ENCODE results near the gene PIAS1. TPM values are rescaled to one million over a fixed set of nuclear protein-coding genes. Genes with fewer than 3 reads are reported as not detected.

The PIAS1 gene
- total RNA-seq, 2 experiments from 2014 or later, result 26.7 to 45.8 TPM

DNA sequence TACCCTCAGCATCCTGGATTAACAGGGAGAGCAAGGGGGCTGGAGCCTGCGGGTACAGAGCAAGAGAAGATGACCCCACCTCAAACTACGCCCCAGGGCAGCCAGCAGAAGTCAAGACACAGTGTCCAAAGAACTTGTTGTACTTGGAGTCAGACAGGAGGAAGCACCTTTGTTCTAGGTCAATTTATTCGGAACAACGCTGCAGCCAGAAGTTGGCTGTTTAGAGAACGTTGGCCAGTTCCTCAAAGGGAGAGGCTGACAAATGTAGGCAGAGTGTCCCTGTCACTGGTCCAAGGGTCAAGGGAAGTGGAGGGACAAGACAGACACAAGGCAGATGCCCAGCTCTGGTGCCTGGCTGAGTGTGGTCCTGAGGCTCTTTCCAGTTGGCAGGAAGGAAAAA lies 32.1 kb upstream of the PIAS1 start:
- Mint-ChIP-seq H3K27ac (no peak overlapping the region), H3K36me3 (ENCODE audit: low read depth) (no peaks in the 10 kb centered on the region), H3K27me3 (no peaks in the 10 kb centered on the region), H3K4me1 (no peaks in the 10 kb centered on the region), H3K9me3 (ENCODE audit: low read depth) (no peaks in the 10 kb centered on the region), H3K4me3 (no peak overlapping the region)
- ATAC-seq (no peak), DNase-seq (no peak)
- CTCF ChIA-PET, result no interaction called here
- POLR2A ChIA-PET, result no interaction called here
- intact Hi-C loops (cut with DNase I, micrococcal nuclease), result no loop called here

DNA sequence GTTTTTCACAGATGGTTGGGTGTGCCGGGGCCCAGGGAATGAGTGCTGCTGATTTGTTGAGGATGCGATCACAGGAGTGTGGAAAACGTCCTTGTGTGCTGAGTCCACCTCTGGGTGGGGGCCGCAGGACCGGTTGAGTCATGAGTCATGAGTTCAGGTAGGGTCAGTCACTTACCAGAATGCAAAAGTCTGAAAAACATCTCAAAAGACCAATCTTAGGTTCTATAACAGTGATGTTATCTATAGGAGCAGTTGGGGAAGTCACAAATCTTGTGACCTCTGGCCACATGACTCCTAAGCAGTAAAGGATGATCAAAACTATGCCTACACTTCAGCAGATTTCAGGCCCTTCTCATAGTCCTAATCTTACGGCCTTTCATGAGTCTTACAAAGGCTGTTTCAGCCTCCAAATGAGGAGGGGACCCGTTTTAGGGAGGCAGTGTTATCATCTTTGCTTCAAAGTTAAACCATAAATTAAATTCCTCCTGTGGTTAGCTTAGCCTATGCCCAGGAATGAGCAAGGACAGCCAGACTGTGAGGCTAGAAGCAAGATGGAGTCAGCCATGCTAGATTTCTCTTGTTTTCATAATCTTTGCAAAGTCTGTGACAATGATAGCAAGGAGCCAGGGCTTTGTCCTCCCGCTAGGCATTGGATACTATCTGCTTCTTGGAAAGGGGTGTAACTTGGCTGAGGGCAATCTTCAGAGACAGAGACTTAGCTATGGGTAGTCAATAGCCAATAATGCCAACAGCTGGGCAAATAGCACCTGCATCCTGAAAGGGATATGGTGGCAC lies 30.6 kb upstream of the PIAS1 start:
- intact Hi-C loops (cut with DNase I, micrococcal nuclease), result no loop called here
- DNase-seq, result no peak
- no peak overlapping the region for H3K27ac Mint-ChIP-seq
- ATAC-seq, result no peak
- H3K4me3 Mint-ChIP-seq, result no peak overlapping the region
- H3K4me1 Mint-ChIP-seq, result no peaks in the 10 kb centered on the region
- ChIA-PET POLR2A (no interaction called here), CTCF (no interaction called here)
- H3K9me3 Mint-ChIP-seq (ENCODE audit: low read depth), result no peaks in the 10 kb centered on the region
- no peaks in the 10 kb centered on the region for H3K27me3 Mint-ChIP-seq
- no peaks in the 10 kb centered on the region for H3K36me3 Mint-ChIP-seq (ENCODE audit: low read depth)

DNA sequence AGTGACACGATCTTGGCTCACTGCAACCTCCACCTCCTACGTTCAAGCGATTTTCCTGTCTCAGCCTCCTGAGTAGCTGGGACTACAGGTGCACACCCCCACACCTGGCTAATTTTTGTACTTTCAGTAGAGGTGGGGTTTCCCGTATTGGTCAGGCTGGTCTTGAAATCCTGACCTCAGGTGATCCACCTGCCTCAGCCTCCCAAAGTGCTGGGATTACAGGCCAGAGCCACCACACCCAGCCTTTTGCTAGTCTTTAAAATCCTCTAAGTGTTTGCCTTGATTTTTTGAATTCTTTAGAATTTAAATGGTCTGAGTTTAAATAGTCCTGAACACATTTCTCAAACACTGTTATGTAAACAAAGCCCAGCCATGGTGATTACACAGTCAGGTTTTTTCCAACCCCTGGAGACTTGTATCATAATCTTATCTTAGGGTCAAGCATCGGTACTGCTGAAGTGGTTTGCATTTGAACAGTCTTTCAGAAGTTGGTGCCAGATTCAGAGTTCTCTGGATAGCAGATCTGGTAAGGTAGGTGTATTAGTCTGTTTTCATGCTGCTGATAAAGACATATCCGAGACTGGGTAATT lies 28.2 kb upstream of the PIAS1 start:
- ChIA-PET CTCF (no interaction called here), POLR2A (interaction anchor here (0.6 kb wide), 1 partner anchor 1102 kb away, joined by 4 read pairs; no protein-coding TSS in a partner anchor)
- no peak overlapping the region for H3K4me3 Mint-ChIP-seq
- peaks cover 2% of the 10 kb centered on the region for H3K27me3 Mint-ChIP-seq
- H3K36me3 Mint-ChIP-seq (ENCODE audit: low read depth), result no peaks in the 10 kb centered on the region
- no peaks in the 10 kb centered on the region for H3K4me1 Mint-ChIP-seq
- H3K9me3 Mint-ChIP-seq (ENCODE audit: low read depth), result no peaks in the 10 kb centered on the region
- intact Hi-C loops (cut with DNase I, micrococcal nuclease), result no loop called here
- no peak for ATAC-seq
- H3K27ac Mint-ChIP-seq, result no peak overlapping the region
- DNase-seq, result no peak

GRCh38 chr15:68027388-68027787 lies 26.7 kb upstream of the PIAS1 start:
- peaks cover 2% of the 10 kb centered on the region for H3K27me3 Mint-ChIP-seq
- no peak overlapping the region for H3K27ac Mint-ChIP-seq
- CTCF ChIA-PET, result no interaction called here
- H3K4me3 Mint-ChIP-seq, result no peak overlapping the region
- POLR2A ChIA-PET, result no interaction called here
- no peaks in the 10 kb centered on the region for H3K36me3 Mint-ChIP-seq (ENCODE audit: low read depth)
- intact Hi-C loops (cut with DNase I, micrococcal nuclease), result no loop called here
- no peaks in the 10 kb centered on the region for H3K9me3 Mint-ChIP-seq (ENCODE audit: low read depth)
- no peak for ATAC-seq
- no peaks in the 10 kb centered on the region for H3K4me1 Mint-ChIP-seq
- DNase-seq, result no peak

DNA sequence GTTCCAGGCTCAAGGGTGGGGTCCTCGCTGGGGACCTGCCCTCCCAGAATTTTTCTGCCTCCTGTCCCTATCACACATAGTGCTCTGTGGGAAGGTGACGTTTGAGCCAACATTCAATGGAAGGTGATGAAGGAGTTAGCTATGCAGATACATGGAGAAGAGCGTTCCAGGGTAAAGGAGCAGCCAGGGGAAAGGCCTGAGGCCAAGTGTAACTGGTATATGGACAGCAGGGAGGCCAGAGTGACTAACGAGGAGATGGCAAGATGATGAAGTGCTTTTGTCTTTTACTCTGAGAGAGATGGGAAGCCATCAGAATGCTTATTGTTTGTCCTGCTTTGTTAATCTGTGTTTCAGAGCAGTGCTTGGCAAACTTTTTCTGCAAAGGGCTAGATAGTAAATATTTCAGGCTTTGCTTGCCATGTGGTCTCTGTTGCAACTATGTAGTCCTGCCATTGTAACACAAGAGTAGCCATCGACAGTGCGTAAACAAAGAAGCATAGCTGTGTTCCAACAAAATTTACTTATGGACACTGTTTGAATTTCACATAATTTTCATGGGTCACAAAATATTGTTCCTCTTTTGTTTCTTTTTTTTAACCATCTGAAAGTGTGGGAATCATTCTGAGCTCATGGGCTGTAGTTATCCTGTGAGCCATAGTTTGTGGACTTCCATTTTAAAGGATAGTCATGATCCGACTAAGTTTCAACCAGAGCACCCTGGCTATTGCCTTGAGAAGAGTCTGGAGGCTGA lies 25.8 kb upstream of the PIAS1 start:
- POLR2A ChIA-PET, result no interaction called here
- Mint-ChIP-seq H3K36me3 (ENCODE audit: low read depth) (no peaks in the 10 kb centered on the region), H3K4me3 (no peak overlapping the region), H3K9me3 (ENCODE audit: low read depth) (no peaks in the 10 kb centered on the region), H3K4me1 (no peaks in the 10 kb centered on the region), H3K27ac (no peak overlapping the region), H3K27me3 (peaks cover 2% of the 10 kb centered on the region)
- CTCF ChIA-PET, result no interaction called here
- intact Hi-C loops (cut with DNase I, micrococcal nuclease), result no loop called here
- ATAC-seq (no peak), DNase-seq (no peak)

- Mint-ChIP-seq H3K4me3 (no peak overlapping the region), H3K4me1 (no peaks in the 10 kb centered on the region), H3K27me3 (peaks cover 4% of the 10 kb centered on the region), H3K36me3 (ENCODE audit: low read depth) (no peaks in the 10 kb centered on the region), H3K27ac (no peak overlapping the region), H3K9me3 (ENCODE audit: low read depth) (no peaks in the 10 kb centered on the region)
- intact Hi-C loops (cut with DNase I, micrococcal nuclease), result no loop called here
- ChIA-PET CTCF (no interaction called here), POLR2A (no interaction called here)
- DNase-seq (no peak), ATAC-seq (no peak)
Measured at GRCh38 chr15:68028888-68029207, 25.3 kb upstream of the PIAS1 start.

DNA sequence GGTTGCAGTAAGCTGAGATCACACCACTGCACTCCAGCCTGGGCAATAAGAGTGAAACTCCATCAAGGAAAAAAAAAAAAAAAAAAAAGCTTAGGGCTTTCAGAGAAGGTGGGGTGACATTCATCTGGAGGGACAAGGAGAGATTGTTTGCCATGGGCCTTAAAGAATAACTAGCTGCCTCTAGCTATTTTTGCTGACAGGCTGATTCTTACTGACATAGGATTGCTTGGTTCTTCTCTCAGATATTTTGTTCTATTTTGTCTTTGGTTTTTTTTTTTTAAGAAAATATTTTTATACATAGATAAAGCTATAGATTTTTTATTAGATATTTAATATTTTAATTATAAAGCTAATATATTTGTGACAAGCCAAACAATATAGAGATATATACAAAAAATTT lies 24.2 kb upstream of the PIAS1 start:
- ATAC-seq, result no peak
- peaks cover 7% of the 10 kb centered on the region for H3K27me3 Mint-ChIP-seq
- H3K36me3 Mint-ChIP-seq (ENCODE audit: low read depth), result no peaks in the 10 kb centered on the region
- H3K9me3 Mint-ChIP-seq (ENCODE audit: low read depth), result no peaks in the 10 kb centered on the region
- intact Hi-C loops (cut with DNase I, micrococcal nuclease), result no loop called here
- no peaks in the 10 kb centered on the region for H3K4me1 Mint-ChIP-seq
- no peak for DNase-seq
- H3K27ac Mint-ChIP-seq, result no peak overlapping the region
- H3K4me3 Mint-ChIP-seq, result no peak overlapping the region
- ChIA-PET CTCF (interaction anchor here (0.7 to 1.3 kb wide), 3 partner anchors 29 to 180 kb away, joined by 3 to 4 read pairs (median 3); no protein-coding TSS in a partner anchor), POLR2A (no interaction called here)

DNA sequence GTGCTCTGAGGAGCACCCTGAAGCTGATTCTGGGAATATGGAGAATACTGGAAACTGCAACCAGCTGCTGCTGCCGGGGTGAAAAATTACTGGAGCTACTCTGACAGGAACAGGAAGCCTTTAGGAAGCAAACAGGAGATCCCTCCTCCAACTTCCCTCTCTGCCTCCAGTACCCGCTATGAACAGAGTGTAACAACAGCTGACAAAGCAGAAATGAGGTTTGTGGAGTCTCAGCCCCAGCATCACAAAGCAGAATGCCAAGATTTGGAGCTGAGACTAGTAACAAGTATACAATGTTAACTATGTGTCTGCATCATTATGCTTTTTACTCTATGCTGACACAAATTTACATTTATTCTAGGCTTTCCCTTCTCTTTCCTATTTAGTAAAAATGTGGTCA lies 22.7 kb upstream of the PIAS1 start:
- Mint-ChIP-seq H3K27me3 (peaks cover 9% of the 10 kb centered on the region), H3K27ac (no peak overlapping the region), H3K4me3 (no peak overlapping the region), H3K36me3 (ENCODE audit: low read depth) (no peaks in the 10 kb centered on the region), H3K9me3 (ENCODE audit: low read depth) (no peaks in the 10 kb centered on the region), H3K4me1 (no peaks in the 10 kb centered on the region)
- intact Hi-C loops (cut with DNase I, micrococcal nuclease), result no loop called here
- DNase-seq (no peak), ATAC-seq (no peak)
- ChIA-PET CTCF (no interaction called here), POLR2A (no interaction called here)

- no peak for ATAC-seq
- no peak overlapping the region for H3K4me3 Mint-ChIP-seq
- no peak overlapping the region for H3K27ac Mint-ChIP-seq
- peaks cover 16% of the 10 kb centered on the region for H3K27me3 Mint-ChIP-seq
- H3K4me1 Mint-ChIP-seq, result no peaks in the 10 kb centered on the region
- H3K36me3 Mint-ChIP-seq (ENCODE audit: low read depth), result no peaks in the 10 kb centered on the region
- POLR2A ChIA-PET, result no interaction called here
- H3K9me3 Mint-ChIP-seq (ENCODE audit: low read depth), result no peaks in the 10 kb centered on the region
- no peak for DNase-seq
- intact Hi-C loops (cut with DNase I, micrococcal nuclease), result no loop called here
- CTCF ChIA-PET, result no interaction called here
Measured at GRCh38 chr15:68032672-68033071, 21.4 kb upstream of the PIAS1 start.

- ChIA-PET POLR2A (no interaction called here), CTCF (interaction anchor here (0.6 to 1.0 kb wide), 3 partner anchors 120 to 672 kb away, joined by 3 to 8 read pairs (median 3); no protein-coding TSS in a partner anchor)
- H3K4me3 Mint-ChIP-seq, result no peak overlapping the region
- peaks cover 20% of the 10 kb centered on the region for H3K27me3 Mint-ChIP-seq
- H3K9me3 Mint-ChIP-seq (ENCODE audit: low read depth), result no peaks in the 10 kb centered on the region
- intact Hi-C loops (cut with DNase I, micrococcal nuclease), result no loop called here
- H3K27ac Mint-ChIP-seq, result no peak overlapping the region
- ATAC-seq (no peak), DNase-seq (no peak)
- H3K36me3 Mint-ChIP-seq (ENCODE audit: low read depth), result no peaks in the 10 kb centered on the region
- no peaks in the 10 kb centered on the region for H3K4me1 Mint-ChIP-seq
Measured at GRCh38 chr15:68034081-68034480, 20.0 kb upstream of the PIAS1 start.

DNA sequence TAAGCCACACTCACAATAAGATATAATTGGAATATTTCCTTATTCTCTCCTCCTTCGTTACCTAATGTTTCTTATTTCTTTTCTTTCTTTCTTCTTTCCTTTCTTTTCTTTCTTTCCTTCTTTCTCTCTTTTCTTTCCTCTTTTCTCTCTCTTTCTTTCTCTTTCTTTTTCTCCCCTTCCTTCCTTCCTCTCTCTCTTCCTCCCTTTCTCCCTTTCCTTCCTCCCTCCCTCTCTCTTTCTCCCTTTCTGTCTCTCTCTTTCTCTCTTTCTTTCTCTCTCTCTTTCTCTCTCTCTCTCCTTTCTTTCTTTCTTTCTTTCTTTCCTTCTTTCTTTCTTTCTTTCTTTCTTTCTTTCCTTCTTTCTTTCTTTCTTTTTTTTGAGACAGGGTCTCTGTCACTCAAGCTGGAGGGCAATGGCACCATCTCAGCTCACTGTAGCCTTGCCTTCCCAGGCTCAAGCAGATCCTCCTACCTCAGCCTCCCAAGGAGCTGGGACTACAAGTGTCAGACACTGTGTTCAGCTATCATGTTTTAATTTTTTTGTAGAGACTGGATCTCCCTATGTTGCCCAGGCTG lies 19.3 kb upstream of the PIAS1 start:
- Mint-ChIP-seq H3K4me3 (no peak overlapping the region), H3K36me3 (ENCODE audit: low read depth) (no peaks in the 10 kb centered on the region), H3K27ac (no peak overlapping the region), H3K27me3 (peaks cover 20% of the 10 kb centered on the region), H3K4me1 (no peaks in the 10 kb centered on the region), H3K9me3 (ENCODE audit: low read depth) (no peaks in the 10 kb centered on the region)
- ChIA-PET CTCF (no interaction called here), POLR2A (no interaction called here)
- intact Hi-C loops (cut with DNase I, micrococcal nuclease), result no loop called here
- ATAC-seq, result no peak
- DNase-seq, result no peak

DNA sequence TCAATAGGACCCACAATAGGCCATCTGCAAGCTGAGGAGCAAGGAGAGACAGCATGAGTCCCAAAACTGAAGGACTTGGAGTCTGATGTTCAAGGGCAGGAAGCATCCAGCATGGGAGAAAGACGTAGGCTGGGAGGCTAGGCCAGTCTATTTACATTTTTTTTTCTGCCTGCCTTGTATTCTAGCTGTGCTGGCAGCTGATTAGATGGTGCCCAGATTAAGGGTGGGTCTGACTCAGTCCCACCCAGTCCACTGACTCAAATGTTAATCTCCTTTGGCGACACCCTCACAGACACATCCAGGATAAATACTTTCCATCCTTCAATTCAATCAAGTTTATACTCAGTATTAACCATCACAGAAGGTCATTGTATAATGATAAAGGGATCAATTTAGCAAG lies 15.9 kb upstream of the PIAS1 start:
- no peaks in the 10 kb centered on the region for H3K4me1 Mint-ChIP-seq
- intact Hi-C loops (cut with DNase I, micrococcal nuclease), result no loop called here
- no peaks in the 10 kb centered on the region for H3K36me3 Mint-ChIP-seq (ENCODE audit: low read depth)
- no peaks in the 10 kb centered on the region for H3K9me3 Mint-ChIP-seq (ENCODE audit: low read depth)
- peaks cover 18% of the 10 kb centered on the region for H3K27me3 Mint-ChIP-seq
- ChIA-PET CTCF (no interaction called here), POLR2A (no interaction called here)
- H3K4me3 Mint-ChIP-seq, result no peak overlapping the region
- H3K27ac Mint-ChIP-seq, result no peak overlapping the region
- DNase-seq (no peak), ATAC-seq (no peak)

Data from activated CD4-positive, alpha-beta T cell treated with anti-CD3 and anti-CD28 coated beads for 36 hours (primary cell).